ENCODE results near the gene C19orf85.

GRCh38 chr19:55455576-55456235 is 8.8 kb downstream of the C19orf85 start:
- TF ChIP-seq ZNF274 (IDR thresholded peaks at IDR 0.05; ENCODE audit: insufficient read depth, insufficient read length), result no peak
- no peak for TF ChIP-seq EZH2 (IDR thresholded peaks at IDR 0.05; ENCODE audit: borderline replicate concordance, control insufficient read depth, low read depth, low read length)
- TF ChIP-seq RCOR1 (conservative IDR thresholded peaks at IDR 0.05; ENCODE audit: low read depth, low read length), result no peak
- no peak for TF ChIP-seq BACH1 (IDR thresholded peaks at IDR 0.05; ENCODE audit: borderline replicate concordance)
- no peak for TF ChIP-seq SPI1 (IDR thresholded peaks at IDR 0.05; ENCODE audit: borderline replicate concordance, insufficient read depth, low read depth, low read length)
- no peak for TF ChIP-seq TCF7 (IDR thresholded peaks at IDR 0.05; ENCODE audit: borderline replicate concordance)
- no peak for TF ChIP-seq POLR2A (IDR thresholded peaks at IDR 0.05; ENCODE audit: low read depth, low read length)
- no peak for TF ChIP-seq ZNF24 (IDR thresholded peaks at IDR 0.05)

Data from GM12878 (cell line).